ENCODE results near the gene NUP205. TPM values are rescaled to one million over a fixed set of nuclear protein-coding genes. Genes with fewer than 3 reads are reported as not detected.
A peak's percentile ranks its signal among the peaks of the same experiment; 100 is the strongest.

Gene NUP205
- 62.4 TPM for total RNA-seq

GRCh38 chr7:135557455-135558336, at the start of gene NUP205:
Gene NUP205, plus strand, starts transcription at chr7:135557917. Its CDS starts 28 bp downstream, at chr7:135557945.
- peak; percentile 85 for ATAC-seq

DNA sequence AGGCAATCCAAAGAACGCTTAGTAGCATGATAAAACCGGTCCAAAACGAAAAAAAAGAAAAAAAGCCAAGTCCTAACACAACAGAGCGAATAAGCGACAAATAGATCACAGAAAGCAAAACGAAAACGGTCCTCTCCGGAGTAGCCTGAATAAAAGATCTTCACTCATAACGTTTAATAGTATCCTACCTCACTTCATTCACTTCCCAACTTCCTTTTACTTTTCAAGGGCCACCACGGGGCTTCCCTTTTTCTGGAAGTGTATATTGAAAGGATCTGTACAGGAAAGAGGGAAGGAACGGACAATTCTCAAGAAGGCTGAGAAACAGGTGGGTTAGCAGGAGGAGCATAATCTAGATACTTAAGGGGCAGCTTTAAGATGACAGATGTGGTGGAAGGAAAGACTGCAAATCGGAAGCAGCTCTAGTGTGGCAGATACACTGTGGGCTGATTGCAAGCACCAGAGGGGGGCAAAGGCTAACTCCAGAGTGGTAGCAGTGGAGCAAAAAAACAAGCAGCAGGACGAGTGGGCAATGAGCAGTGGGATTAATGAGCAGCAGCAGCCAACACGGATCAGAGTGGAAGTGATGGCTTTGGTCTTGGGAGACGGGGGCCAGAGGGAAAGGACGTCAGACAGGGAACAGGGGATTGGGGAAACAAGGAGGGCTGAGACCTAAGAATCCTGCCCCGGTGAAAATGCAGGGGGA, 48.7 kb upstream of the NUP205 start:
- ATAC-seq: no peak

DNA sequence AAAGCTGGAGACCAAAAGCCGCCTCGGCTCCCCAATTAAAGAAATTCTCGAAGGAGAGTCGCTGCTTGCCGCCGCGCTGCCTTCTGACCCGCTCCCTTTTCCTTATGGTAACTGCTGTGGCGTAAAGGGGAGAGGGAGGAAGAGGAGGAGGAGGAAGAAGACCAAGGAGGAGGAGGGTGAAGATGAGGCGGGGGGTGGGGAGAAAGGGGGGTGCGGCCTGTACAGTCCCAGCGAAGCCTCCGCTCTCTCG, 48.2 kb upstream of the NUP205 start:
- ATAC-seq: no peak

- ATAC-seq: peak; percentile 99
Observed at GRCh38 chr7:135509839-135510591, 47.7 kb upstream of the NUP205 start, which contains the start of gene CNOT4. Gene CNOT4, minus strand, starts transcription at chr7:135510102. Its CDS starts 71,771 bp downstream, at chr7:135438331.

DNA sequence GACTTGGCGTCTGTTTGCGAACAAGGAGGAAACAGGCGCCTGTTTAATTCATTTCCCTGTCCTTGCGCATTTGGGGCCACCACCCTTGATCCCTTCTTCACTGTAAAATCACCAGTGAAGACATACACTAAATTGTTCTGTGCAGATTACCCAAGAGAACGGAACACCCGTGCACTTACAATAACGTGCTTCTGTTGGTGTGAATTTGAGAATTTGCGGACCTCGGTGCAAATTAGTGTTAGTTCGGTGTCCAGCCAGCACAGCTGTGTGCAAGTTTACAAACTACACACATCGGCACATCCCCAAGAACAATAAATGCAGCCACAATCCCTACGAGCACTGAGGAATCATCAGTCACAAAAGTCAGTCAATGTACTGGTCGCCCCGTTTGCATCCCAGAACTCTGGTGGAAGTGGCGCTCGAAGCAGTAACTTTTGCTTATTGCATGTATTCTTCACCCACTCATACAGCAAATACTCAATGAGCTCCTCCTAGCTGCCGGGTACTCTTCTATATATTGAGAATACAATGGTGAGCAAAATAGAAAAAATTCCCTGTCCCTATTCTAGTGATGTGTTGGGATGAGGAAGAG, 47.0 kb upstream of the NUP205 start:
- no peak for ATAC-seq

- ATAC-seq: peak; percentile 51
Observed at GRCh38 chr7:135512135-135512887, 45.4 kb upstream of the NUP205 start.

DNA sequence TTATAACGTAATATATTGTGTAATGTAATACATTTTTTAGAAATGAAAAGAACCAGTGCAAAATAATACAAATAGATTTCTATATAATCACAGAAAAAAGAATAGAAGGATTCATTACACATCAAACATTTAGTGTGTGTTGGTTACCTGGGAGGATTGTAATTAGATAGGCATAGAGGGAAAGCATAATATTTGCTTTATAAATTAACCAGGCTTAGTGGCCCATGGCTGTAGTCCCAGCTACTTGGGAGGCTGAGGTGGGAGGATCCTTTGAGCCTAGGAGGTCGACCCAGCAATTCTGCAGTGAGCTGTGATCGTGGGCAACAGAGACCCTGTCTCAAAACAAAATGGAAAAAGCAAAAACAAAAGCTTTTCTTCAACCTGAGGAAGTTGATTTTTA, 42.9 kb upstream of the NUP205 start:
- ATAC-seq: no peak

GRCh38 chr7:135517060-135517459, 40.7 kb upstream of the NUP205 start:
- no peak for ATAC-seq

DNA sequence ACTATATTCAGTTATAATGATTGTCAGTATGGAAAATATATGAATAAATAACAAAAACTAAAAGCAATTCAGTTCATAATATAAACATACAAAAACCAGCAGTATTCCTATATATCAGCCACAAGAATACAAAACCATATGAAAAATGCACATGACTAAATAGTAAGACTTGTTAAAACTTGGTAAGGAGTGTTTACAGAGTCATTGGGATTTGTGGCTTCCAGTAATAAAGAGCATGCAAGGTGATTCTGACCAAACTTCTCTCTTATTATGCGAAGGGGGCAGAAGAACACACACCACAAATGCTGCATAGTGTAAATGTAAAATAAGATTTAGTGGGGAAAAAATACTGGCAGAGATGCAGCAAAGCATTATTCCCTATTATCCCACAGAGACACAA, 39.0 kb upstream of the NUP205 start:
- no peak for ATAC-seq

- ATAC-seq: peak; percentile 64
Observed at GRCh38 chr7:135519233-135519688, 38.5 kb upstream of the NUP205 start.

GRCh38 chr7:135519871-135520270, 37.8 kb upstream of the NUP205 start:
- ATAC-seq: no peak

GRCh38 chr7:135522509-135522908, 35.2 kb upstream of the NUP205 start:
- ATAC-seq: no peak

- ATAC-seq: no peak
Observed at GRCh38 chr7:135523146-135523545, 34.6 kb upstream of the NUP205 start.

DNA sequence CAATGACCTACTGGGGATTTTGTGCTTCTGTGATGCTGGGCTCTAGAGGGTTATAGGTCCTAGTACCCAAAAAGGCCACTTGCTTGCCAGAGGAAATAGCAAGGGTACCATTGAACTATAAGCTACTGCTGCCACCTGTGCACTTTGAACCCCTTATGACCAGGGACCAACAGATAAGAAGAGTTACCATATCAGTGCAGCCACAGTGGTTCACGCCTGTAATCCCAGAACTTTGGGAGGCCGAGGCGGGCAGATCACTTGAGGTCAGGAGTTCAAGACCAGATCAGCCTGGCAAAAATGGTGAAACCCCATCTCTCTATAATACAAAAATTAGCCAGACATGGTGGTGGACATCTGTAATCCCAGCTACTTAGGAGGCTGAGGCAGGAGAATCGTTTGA, 32.3 kb upstream of the NUP205 start:
- no peak for ATAC-seq

- ATAC-seq: no peak
Observed at GRCh38 chr7:135527025-135527424, 30.7 kb upstream of the NUP205 start.

- ATAC-seq: peak; percentile 98
Observed at GRCh38 chr7:135536150-135536549, 21.6 kb upstream of the NUP205 start.

- ATAC-seq: no peak
Observed at GRCh38 chr7:135537453-135537852, 20.3 kb upstream of the NUP205 start.

DNA sequence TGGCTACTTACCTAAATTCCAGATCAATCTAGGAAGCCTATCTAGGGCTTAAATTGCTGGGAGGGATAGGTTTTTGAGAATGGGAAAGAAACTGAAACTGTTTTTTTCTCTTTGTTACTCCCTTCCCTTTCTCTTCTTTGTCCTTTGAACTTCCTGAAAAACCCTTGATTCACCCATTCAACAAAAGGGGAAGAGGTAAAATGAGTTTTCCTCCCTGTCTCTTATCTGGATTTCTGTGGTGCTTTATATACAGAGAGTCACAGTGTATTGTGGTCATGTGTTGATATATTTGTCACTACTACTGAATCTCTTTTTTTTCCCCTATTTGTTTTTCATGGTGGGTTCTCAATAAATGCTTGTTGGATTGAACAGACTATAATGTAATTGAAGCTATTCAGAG, 19.8 kb upstream of the NUP205 start:
- no peak for ATAC-seq

DNA sequence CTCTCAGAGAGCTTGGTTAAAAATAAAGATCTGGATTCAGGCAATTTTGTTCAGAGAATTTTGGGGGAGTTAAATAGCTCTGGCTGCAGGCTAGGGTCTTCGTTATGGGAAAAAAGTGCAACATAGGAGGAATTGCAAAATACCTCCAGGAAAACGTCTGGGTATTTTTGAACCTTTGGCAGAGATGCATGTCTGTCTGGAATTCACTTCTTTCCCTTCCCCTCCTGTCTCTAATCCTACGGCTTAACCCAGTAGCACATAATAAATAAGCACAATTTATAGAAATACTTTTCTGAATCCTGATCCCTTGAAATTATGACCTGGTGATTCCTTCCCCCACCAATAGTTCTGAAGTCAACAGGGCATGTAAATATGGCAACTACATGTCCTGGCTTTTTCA, 19.3 kb upstream of the NUP205 start:
- no peak for ATAC-seq

DNA sequence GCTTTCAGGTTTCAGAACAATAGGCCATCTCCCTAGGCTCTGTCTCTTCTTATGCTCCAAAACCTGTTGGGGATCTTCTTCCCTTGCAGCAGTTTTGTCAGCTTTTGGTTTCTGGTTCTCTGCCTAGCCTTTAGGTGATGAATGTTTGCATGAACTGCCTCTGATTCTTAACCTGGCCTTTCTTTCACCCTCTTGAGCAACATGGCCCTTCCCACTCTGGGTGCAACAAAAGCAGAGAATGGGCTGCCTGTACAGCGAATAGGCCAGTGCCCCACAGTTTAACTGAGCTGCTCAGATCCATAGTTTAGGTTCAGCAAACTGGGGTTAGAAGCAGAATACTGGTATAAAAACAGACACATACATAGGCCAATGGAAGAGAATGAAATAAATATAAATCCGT, 18.1 kb upstream of the NUP205 start:
- peak; percentile 61 for ATAC-seq

GRCh38 chr7:135541029-135541428, 16.7 kb upstream of the NUP205 start:
- no peak for ATAC-seq

DNA sequence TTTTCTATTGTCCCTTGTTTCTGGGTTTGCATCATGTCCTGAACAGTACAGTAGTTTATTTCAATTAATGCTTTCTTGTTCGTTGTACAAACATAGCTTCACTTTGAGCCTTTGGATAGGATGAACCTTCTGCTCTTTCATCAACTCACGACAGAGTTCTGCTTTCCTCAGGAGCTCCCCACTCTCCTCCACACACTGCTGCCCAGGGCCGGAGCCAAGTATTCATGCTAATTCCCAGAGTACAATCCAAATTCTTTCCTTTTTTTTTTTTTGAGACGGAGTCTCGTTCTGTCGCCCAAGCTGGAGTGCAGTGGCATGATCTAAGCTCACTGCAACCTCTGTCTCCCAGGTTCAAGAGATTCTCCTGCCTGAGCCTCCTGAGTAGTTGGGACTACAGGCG, 7.5 kb upstream of the NUP205 start:
- no peak for ATAC-seq

Measured in esophagus mucosa (tissue), 1 donor.